Activated T-helper 17 cell treated with anti-CD3 and anti-CD28 coated beads, Interleukin-2, amount 50 U/mL, for 72 hours (primary cell): Measurements from ENCODE around the gene TPCN2. TPM values are rescaled to one million over a fixed set of nuclear protein-coding genes. Genes with fewer than 3 reads are reported as not detected.

Experiments used
- ATAC-seq: fragments of 150-1000 bp; cut with Tn5 transposase; replicated peaks from 2 replicates; pipeline ENCODE4 v1.10.0; 2021; ENCODE audit warnings: mild to moderate bottlenecking, moderate library complexity
- H3K27ac Mint-ChIP-seq: one replicate; pipeline ENCODE4 v1.8.0; 2022; ENCODE audit warnings: mixed read lengths
- H3K27me3 Mint-ChIP-seq: one replicate; pipeline ENCODE4 v1.8.0; 2022; ENCODE audit warnings: mixed read lengths
- H3K36me3 Mint-ChIP-seq: one replicate; pipeline ENCODE4 v1.8.0; 2022; ENCODE audit warnings: low read depth, mild to moderate bottlenecking, mixed read lengths
- H3K4me1 Mint-ChIP-seq: one replicate; pipeline ENCODE4 v1.8.0; 2022; ENCODE audit warnings: mixed read lengths
- H3K4me3 Mint-ChIP-seq: one replicate; pipeline ENCODE4 v1.8.0; 2022; ENCODE audit warnings: mild to moderate bottlenecking, mixed read lengths
- H3K9me3 Mint-ChIP-seq: one replicate; pipeline ENCODE4 v1.8.0; 2022; ENCODE audit warnings: mixed read lengths
- total RNA-seq, 2 donors: library from RNA; stranded (reverse); gene quantifications; one replicate each; pipeline ENCODE4 v1.2.3, GENCODE V29; 2022

The TPCN2 gene
- total RNA-seq, 2 donors from 2014 or later = 12.8 to 15.9 TPM

GRCh38 chr11:69054397-69055211, 5.9 kb downstream of the TPCN2 start:
- no peaks in the 10 kb centered on the region for H3K27me3 Mint-ChIP-seq
- H3K4me3 Mint-ChIP-seq = no peak overlapping the region
- no peak for ATAC-seq
- no peak overlapping the region for H3K27ac Mint-ChIP-seq
- no peaks in the 10 kb centered on the region for H3K9me3 Mint-ChIP-seq
- H3K36me3 Mint-ChIP-seq = no peaks in the 10 kb centered on the region
- H3K4me1 Mint-ChIP-seq = no peaks in the 10 kb centered on the region

GRCh38 chr11:69055212-69055586, 6.5 kb downstream of the TPCN2 start:
- Mint-ChIP-seq H3K4me1 (no peaks in the 10 kb centered on the region), H3K27me3 (no peaks in the 10 kb centered on the region), H3K36me3 (no peaks in the 10 kb centered on the region), H3K27ac (no peak overlapping the region), H3K9me3 (no peaks in the 10 kb centered on the region), H3K4me3 (no peak overlapping the region)
- no peak for ATAC-seq

GRCh38 chr11:69055598-69056516, 7.1 kb downstream of the TPCN2 start:
- no peaks in the 10 kb centered on the region for H3K4me1 Mint-ChIP-seq
- no peaks in the 10 kb centered on the region for H3K27me3 Mint-ChIP-seq
- no peaks in the 10 kb centered on the region for H3K9me3 Mint-ChIP-seq
- H3K4me3 Mint-ChIP-seq = no peak overlapping the region
- H3K27ac Mint-ChIP-seq = no peak overlapping the region
- peak; percentile 69 for ATAC-seq
- no peaks in the 10 kb centered on the region for H3K36me3 Mint-ChIP-seq

- no peaks in the 10 kb centered on the region for H3K9me3 Mint-ChIP-seq
These were observed 8.5 kb downstream of the TPCN2 start for GRCh38 chr11:69057236-69057635.

GRCh38 chr11:69057801-69058200, 9.1 kb downstream of the TPCN2 start:
- Mint-ChIP-seq H3K36me3 (no peaks in the 10 kb centered on the region), H3K4me3 (no peak overlapping the region), H3K27me3 (no peaks in the 10 kb centered on the region), H3K27ac (no peak overlapping the region), H3K4me1 (peaks cover 3% of the 10 kb centered on the region), H3K9me3 (no peaks in the 10 kb centered on the region)
- no peak for ATAC-seq

More at GRCh38 chr11:69057236-69057635, 8.5 kb downstream of the TPCN2 start:
- Mint-ChIP-seq H3K36me3 (no peaks in the 10 kb centered on the region), H3K27ac (no peak overlapping the region), H3K4me3 (no peak overlapping the region), H3K27me3 (no peaks in the 10 kb centered on the region), H3K4me1 (peaks cover 3% of the 10 kb centered on the region)
- ATAC-seq = no peak

GRCh38 chr11:69058511-69059270, 10.0 kb downstream of the TPCN2 start:
- ATAC-seq = no peak
- no peaks in the 10 kb centered on the region for H3K27me3 Mint-ChIP-seq
- no peak overlapping the region for H3K4me3 Mint-ChIP-seq
- H3K27ac Mint-ChIP-seq = no peak overlapping the region
- H3K4me1 Mint-ChIP-seq = peaks cover 3% of the 10 kb centered on the region
- H3K9me3 Mint-ChIP-seq = no peaks in the 10 kb centered on the region
- H3K36me3 Mint-ChIP-seq = no peaks in the 10 kb centered on the region

GRCh38 chr11:69059429-69059828, 10.7 kb downstream of the TPCN2 start:
- H3K36me3 Mint-ChIP-seq = no peaks in the 10 kb centered on the region
- no peak overlapping the region for H3K4me3 Mint-ChIP-seq
- no peak for ATAC-seq
- H3K27me3 Mint-ChIP-seq = no peaks in the 10 kb centered on the region
- no peaks in the 10 kb centered on the region for H3K9me3 Mint-ChIP-seq
- peaks cover 3% of the 10 kb centered on the region for H3K4me1 Mint-ChIP-seq
- H3K27ac Mint-ChIP-seq = no peak overlapping the region

GRCh38 chr11:69059985-69060384, 11.3 kb downstream of the TPCN2 start:
- H3K27me3 Mint-ChIP-seq = no peaks in the 10 kb centered on the region
- no peaks in the 10 kb centered on the region for H3K36me3 Mint-ChIP-seq
- H3K4me3 Mint-ChIP-seq = no peak overlapping the region
- H3K9me3 Mint-ChIP-seq = no peaks in the 10 kb centered on the region
- H3K27ac Mint-ChIP-seq = no peak overlapping the region
- no peak for ATAC-seq
- H3K4me1 Mint-ChIP-seq = peaks cover 3% of the 10 kb centered on the region

- Mint-ChIP-seq H3K4me1 (peaks cover 3% of the 10 kb centered on the region), H3K4me3 (no peak overlapping the region), H3K27ac (no peak overlapping the region), H3K36me3 (no peaks in the 10 kb centered on the region), H3K9me3 (no peaks in the 10 kb centered on the region), H3K27me3 (no peaks in the 10 kb centered on the region)
- no peak for ATAC-seq
These were observed 12.3 kb downstream of the TPCN2 start for GRCh38 chr11:69060806-69061712.

- Mint-ChIP-seq H3K36me3 (no peaks in the 10 kb centered on the region), H3K4me1 (peaks cover 3% of the 10 kb centered on the region), H3K9me3 (no peaks in the 10 kb centered on the region), H3K27ac (no peak overlapping the region), H3K4me3 (no peak overlapping the region), H3K27me3 (no peaks in the 10 kb centered on the region)
- ATAC-seq = no peak
These were observed 13.0 kb downstream of the TPCN2 start for GRCh38 chr11:69061713-69062053.

GRCh38 chr11:69062169-69062855, 13.6 kb downstream of the TPCN2 start:
- Mint-ChIP-seq H3K36me3 (no peaks in the 10 kb centered on the region), H3K9me3 (no peaks in the 10 kb centered on the region), H3K27ac (no peak overlapping the region), H3K4me3 (no peak overlapping the region), H3K27me3 (no peaks in the 10 kb centered on the region), H3K4me1 (peaks cover 3% of the 10 kb centered on the region)
- ATAC-seq = no peak

GRCh38 chr11:69062873-69063651, 14.3 kb downstream of the TPCN2 start:
- Mint-ChIP-seq H3K9me3 (no peaks in the 10 kb centered on the region), H3K4me3 (no peak overlapping the region), H3K36me3 (no peaks in the 10 kb centered on the region), H3K4me1 (peaks cover 3% of the 10 kb centered on the region), H3K27me3 (no peaks in the 10 kb centered on the region), H3K27ac (no peak overlapping the region)
- ATAC-seq = no peak
